HepG2 (cell line): Measurements from ENCODE around the gene ETHE1. TPM values are rescaled to one million over a fixed set of nuclear protein-coding genes. Genes with fewer than 3 reads are reported as not detected.
A peak's percentile ranks its signal among the peaks of the same experiment; 100 is the strongest.

ENCODE experiments used
- HNRNPL ChIP-seq: fragments of 200-400 bp; formaldehyde crosslinking; IDR thresholded peaks from 2 replicates; pipeline ENCODE4 v1.6.1; 2017; ENCODE audit warnings: mild to moderate bottlenecking, low read depth, low read length
- SAFB2 ChIP-seq: sonication (generic); formaldehyde crosslinking; IDR thresholded peaks from 2 replicates; pipeline ENCODE4 v1.5.1; 2020; ENCODE audit warnings: missing genetic modification reagents, low read depth, mild to moderate bottlenecking, borderline replicate concordance
- SALL2 ChIP-seq: sonication (generic); formaldehyde crosslinking; IDR thresholded peaks from 2 replicates; pipeline ENCODE4 v1.8.1; 2023; ENCODE audit warnings: mild to moderate bottlenecking, missing genetic modification reagents, inconsistent platforms
- SOX5 ChIP-seq: IDR thresholded peaks from 2 replicates; pipeline ENCODE4 v1.6.1; 2016; ENCODE audit warnings: borderline replicate concordance
- SSRP1 ChIP-seq: IDR thresholded peaks from 2 replicates; pipeline ENCODE4 v1.6.1; 2016; ENCODE audit warnings: control low read depth
- SUZ12 ChIP-seq: fragments of 150-350 bp; IDR thresholded peaks from 2 replicates; pipeline ENCODE4 v1.6.1; 2014; ENCODE audit warnings: low read depth, low read length
- ZNF20 ChIP-seq: sonication (generic); formaldehyde crosslinking; IDR thresholded peaks from 2 replicates; pipeline ENCODE4 v1.4.0; 2020; ENCODE audit warnings: mild to moderate bottlenecking, moderate library complexity, missing genetic modification reagents
- ZNF383 ChIP-seq: sonication (generic); formaldehyde crosslinking; IDR thresholded peaks from 2 replicates; pipeline ENCODE4 v1.4.0; 2020; ENCODE audit warnings: missing genetic modification reagents, mild to moderate bottlenecking, borderline replicate concordance
- ZNF747 ChIP-seq: sonication (generic); formaldehyde crosslinking; IDR thresholded peaks from 2 replicates; pipeline ENCODE4 v1.8.1; 2023; ENCODE audit warnings: missing genetic modification reagents, mild to moderate bottlenecking, borderline replicate concordance
- polyA plus RNA-seq, 8 experiments: library from polyadenylated mRNA; depleted of rRNA in 3 of 8; stranded (reverse) in 7 of 8; unstranded in 1 of 8; fragments of >200 nt; fragmentation: Illumina TruSeq in 4 of 8; extraction: Trizol in 4 of 8; gene quantifications; 2 replicates each; pipeline versions ENCODE4 v1.2.1 to v1.2.3, GENCODE V29; 2011 to 2016; ENCODE audit warnings: low read depth in 4 of 8, missing spikeins in 1 of 8, mixed read lengths in 1 of 8; ENCODE audit not compliant: insufficient read depth in 1 of 8
- total RNA-seq, 5 experiments: library from RNA; depleted of rRNA; stranded (reverse); fragments of >200 nt; fragmentation: Illumina TruSeq; extraction: Trizol; gene quantifications; 2 replicates each; pipeline ENCODE4 v1.2.3, GENCODE V29; 2016; ENCODE audit warnings: low read depth in 1 of 5
- TF ChIP-seq, protein P1 (sequence below): sonication (generic); IDR thresholded peaks from 2 replicates; pipeline ENCODE4 v1.6.1; 2016; ENCODE audit warnings: low read depth, borderline replicate concordance
- TF ChIP-seq, protein P2 (sequence below): sonication (generic); formaldehyde crosslinking; IDR thresholded peaks from 2 replicates; pipeline ENCODE4 v1.9.0; 2021; ENCODE audit warnings: missing genetic modification reagents, mild to moderate bottlenecking, borderline replicate concordance
- TF ChIP-seq, protein P3 (sequence below): sonication (generic); formaldehyde crosslinking; IDR thresholded peaks from 2 replicates; pipeline ENCODE4 v1.4.0; 2020; ENCODE audit warnings: mild to moderate bottlenecking, missing genetic modification reagents, borderline replicate concordance
- TF ChIP-seq, protein P4 (sequence below): sonication (generic); formaldehyde crosslinking; IDR thresholded peaks from 2 replicates; pipeline ENCODE4 v1.4.0; 2020; ENCODE audit warnings: missing genetic modification reagents
- TF ChIP-seq, protein P5 (sequence below): sonication (generic); formaldehyde crosslinking; IDR thresholded peaks from 2 replicates; pipeline ENCODE4 v1.5.1; 2020; ENCODE audit warnings: missing genetic modification reagents, mild to moderate bottlenecking, borderline replicate concordance

Gene ETHE1
- total and polyA plus RNA-seq, 2 of the 13 experiments (the other 11 are each of a cell fraction or from before 2014, with no cell fraction given) = 32.5 to 58.4 TPM

DNA sequence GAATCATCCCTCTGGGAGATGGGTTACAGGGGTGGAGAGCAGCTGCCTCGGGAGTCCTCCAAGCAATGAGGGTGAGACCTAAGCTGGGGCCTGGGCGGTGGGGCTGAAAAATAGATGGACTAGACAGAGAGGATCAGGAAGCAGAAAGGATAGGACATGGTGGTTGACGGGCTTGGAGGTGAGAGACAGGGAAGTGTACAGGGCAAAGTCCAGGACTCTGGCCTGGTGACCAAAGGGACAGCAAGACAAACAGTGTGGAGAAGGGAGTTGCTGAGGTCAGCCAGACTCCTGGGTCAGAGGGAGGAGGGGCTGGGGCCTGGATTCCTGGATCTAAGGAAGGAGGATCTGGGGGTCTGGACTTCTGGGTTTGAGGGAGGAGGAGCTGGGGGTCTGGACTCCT lies 28.0 kb downstream of the ETHE1 start (continued):
- TF ChIP-seq, protein P1, sequence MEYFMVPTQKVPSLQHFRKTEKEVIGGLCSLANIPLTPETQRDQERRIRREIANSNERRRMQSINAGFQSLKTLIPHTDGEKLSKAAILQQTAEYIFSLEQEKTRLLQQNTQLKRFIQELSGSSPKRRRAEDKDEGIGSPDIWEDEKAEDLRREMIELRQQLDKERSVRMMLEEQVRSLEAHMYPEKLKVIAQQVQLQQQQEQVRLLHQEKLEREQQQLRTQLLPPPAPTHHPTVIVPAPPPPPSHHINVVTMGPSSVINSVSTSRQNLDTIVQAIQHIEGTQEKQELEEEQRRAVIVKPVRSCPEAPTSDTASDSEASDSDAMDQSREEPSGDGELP = peak; percentile 17; the same call in 1 of the 2 replicates
- no peak for TF ChIP-seq ZNF20
- TF ChIP-seq, protein P2, sequence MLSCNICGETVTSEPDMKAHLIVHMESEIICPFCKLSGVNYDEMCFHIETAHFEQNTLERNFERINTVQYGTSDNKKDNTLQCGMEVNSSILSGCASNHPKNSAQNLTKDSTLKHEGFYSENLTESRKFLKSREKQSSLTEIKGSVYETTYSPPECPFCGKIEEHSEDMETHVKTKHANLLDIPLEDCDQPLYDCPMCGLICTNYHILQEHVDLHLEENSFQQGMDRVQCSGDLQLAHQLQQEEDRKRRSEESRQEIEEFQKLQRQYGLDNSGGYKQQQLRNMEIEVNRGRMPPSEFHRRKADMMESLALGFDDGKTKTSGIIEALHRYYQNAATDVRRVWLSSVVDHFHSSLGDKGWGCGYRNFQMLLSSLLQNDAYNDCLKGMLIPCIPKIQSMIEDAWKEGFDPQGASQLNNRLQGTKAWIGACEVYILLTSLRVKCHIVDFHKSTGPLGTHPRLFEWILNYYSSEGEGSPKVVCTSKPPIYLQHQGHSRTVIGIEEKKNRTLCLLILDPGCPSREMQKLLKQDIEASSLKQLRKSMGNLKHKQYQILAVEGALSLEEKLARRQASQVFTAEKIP (CRISPR knock-in tag) = no peak
- peak; percentile 55; the same call in 1 of the 2 replicates for TF ChIP-seq SOX5 (CRISPR knock-in tag)
- no peak for TF ChIP-seq HNRNPL
- TF ChIP-seq SUZ12 = no peak
- TF ChIP-seq, protein P3, sequence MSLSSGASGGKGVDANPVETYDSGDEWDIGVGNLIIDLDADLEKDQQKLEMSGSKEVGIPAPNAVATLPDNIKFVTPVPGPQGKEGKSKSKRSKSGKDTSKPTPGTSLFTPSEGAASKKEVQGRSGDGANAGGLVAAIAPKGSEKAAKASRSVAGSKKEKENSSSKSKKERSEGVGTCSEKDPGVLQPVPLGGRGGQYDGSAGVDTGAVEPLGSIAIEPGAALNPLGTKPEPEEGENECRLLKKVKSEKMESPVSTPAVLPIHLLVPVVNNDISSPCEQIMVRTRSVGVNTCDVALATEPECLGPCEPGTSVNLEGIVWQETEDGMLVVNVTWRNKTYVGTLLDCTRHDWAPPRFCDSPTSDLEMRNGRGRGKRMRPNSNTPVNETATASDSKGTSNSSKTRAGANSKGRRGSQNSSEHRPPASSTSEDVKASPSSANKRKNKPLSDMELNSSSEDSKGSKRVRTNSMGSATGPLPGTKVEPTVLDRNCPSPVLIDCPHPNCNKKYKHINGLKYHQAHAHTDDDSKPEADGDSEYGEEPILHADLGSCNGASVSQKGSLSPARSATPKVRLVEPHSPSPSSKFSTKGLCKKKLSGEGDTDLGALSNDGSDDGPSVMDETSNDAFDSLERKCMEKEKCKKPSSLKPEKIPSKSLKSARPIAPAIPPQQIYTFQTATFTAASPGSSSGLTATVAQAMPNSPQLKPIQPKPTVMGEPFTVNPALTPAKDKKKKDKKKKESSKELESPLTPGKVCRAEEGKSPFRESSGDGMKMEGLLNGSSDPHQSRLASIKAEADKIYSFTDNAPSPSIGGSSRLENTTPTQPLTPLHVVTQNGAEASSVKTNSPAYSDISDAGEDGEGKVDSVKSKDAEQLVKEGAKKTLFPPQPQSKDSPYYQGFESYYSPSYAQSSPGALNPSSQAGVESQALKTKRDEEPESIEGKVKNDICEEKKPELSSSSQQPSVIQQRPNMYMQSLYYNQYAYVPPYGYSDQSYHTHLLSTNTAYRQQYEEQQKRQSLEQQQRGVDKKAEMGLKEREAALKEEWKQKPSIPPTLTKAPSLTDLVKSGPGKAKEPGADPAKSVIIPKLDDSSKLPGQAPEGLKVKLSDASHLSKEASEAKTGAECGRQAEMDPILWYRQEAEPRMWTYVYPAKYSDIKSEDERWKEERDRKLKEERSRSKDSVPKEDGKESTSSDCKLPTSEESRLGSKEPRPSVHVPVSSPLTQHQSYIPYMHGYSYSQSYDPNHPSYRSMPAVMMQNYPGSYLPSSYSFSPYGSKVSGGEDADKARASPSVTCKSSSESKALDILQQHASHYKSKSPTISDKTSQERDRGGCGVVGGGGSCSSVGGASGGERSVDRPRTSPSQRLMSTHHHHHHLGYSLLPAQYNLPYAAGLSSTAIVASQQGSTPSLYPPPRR (CRISPR knock-in tag) = no peak; the same call in 1 of the 2 replicates
- TF ChIP-seq ZNF747 = 0 out of 2 replicates have a peak, but pooled peaks have one; percentile 47
- TF ChIP-seq, protein P4, sequence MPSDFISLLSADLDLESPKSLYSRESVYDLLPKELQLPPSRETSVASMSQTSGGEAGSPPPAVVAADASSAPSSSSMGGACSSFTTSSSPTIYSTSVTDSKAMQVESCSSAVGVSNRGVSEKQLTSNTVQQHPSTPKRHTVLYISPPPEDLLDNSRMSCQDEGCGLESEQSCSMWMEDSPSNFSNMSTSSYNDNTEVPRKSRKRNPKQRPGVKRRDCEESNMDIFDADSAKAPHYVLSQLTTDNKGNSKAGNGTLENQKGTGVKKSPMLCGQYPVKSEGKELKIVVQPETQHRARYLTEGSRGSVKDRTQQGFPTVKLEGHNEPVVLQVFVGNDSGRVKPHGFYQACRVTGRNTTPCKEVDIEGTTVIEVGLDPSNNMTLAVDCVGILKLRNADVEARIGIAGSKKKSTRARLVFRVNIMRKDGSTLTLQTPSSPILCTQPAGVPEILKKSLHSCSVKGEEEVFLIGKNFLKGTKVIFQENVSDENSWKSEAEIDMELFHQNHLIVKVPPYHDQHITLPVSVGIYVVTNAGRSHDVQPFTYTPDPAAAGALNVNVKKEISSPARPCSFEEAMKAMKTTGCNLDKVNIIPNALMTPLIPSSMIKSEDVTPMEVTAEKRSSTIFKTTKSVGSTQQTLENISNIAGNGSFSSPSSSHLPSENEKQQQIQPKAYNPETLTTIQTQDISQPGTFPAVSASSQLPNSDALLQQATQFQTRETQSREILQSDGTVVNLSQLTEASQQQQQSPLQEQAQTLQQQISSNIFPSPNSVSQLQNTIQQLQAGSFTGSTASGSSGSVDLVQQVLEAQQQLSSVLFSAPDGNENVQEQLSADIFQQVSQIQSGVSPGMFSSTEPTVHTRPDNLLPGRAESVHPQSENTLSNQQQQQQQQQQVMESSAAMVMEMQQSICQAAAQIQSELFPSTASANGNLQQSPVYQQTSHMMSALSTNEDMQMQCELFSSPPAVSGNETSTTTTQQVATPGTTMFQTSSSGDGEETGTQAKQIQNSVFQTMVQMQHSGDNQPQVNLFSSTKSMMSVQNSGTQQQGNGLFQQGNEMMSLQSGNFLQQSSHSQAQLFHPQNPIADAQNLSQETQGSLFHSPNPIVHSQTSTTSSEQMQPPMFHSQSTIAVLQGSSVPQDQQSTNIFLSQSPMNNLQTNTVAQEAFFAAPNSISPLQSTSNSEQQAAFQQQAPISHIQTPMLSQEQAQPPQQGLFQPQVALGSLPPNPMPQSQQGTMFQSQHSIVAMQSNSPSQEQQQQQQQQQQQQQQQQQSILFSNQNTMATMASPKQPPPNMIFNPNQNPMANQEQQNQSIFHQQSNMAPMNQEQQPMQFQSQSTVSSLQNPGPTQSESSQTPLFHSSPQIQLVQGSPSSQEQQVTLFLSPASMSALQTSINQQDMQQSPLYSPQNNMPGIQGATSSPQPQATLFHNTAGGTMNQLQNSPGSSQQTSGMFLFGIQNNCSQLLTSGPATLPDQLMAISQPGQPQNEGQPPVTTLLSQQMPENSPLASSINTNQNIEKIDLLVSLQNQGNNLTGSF (CRISPR knock-in tag) = no peak
- TF ChIP-seq ZNF383 (CRISPR knock-in tag) = no peak
- no peak for TF ChIP-seq SALL2
- TF ChIP-seq, protein P5, sequence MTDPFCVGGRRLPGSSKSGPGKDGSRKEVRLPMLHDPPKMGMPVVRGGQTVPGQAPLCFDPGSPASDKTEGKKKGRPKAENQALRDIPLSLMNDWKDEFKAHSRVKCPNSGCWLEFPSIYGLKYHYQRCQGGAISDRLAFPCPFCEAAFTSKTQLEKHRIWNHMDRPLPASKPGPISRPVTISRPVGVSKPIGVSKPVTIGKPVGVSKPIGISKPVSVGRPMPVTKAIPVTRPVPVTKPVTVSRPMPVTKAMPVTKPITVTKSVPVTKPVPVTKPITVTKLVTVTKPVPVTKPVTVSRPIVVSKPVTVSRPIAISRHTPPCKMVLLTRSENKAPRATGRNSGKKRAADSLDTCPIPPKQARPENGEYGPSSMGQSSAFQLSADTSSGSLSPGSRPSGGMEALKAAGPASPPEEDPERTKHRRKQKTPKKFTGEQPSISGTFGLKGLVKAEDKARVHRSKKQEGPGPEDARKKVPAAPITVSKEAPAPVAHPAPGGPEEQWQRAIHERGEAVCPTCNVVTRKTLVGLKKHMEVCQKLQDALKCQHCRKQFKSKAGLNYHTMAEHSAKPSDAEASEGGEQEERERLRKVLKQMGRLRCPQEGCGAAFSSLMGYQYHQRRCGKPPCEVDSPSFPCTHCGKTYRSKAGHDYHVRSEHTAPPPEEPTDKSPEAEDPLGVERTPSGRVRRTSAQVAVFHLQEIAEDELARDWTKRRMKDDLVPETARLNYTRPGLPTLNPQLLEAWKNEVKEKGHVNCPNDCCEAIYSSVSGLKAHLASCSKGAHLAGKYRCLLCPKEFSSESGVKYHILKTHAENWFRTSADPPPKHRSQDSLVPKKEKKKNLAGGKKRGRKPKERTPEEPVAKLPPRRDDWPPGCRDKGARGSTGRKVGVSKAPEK (CRISPR knock-in tag) = no peak
- TF ChIP-seq SSRP1 (CRISPR knock-in tag) = no peak
- TF ChIP-seq SAFB2 (CRISPR knock-in tag) = no peak
